DMS79 treated with DMSO at 0.1 percent for 48 hours (cell line): ENCODE measurements around the gene RAPGEF1.

Experiments
- DNase-seq: peaks from one replicate; lab custom pipeline; 2025; lab: John Stamatoyannopoulos, UW

RAPGEF1 gene

DNA sequence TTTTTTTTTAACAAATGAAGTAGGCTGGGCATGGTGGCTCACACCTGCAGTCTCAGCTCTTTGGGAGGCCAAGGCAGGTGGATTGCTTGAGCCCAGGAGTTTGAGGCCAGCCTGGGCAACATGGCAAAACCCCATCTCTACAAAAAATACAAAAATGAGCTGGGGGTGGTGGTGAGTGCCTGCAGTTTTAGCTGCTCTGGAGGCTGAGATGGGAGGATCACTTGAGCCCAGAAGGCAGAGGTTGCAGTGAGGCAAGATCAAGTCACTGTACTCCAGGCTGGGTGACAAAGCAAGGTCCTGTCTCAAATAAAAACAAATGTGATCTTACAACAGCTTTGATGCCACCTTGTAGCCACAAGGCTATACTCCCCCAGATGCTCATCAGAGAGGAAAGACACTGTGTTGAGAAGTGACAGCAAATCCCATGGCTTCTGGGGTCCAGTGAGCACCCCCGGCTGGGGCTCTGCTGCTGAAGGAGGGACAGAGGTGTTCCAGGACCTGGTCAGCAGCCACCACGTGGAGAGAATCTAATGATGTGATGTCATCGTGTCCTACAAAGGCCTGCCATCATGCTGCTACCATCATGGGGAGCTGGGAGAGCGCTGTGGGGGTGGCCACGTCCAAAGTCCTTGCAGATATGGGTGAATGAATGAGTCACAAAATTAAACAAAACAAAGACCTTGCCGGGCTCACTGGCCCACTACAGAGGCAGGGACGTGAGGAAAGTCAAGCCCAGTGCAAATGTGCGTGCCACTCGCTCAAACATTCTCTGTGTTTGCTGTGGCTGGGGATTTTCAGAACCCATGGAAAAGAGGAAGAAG, 133.9 kb downstream of the RAPGEF1 start:
- no peak for DNase-seq

DNA sequence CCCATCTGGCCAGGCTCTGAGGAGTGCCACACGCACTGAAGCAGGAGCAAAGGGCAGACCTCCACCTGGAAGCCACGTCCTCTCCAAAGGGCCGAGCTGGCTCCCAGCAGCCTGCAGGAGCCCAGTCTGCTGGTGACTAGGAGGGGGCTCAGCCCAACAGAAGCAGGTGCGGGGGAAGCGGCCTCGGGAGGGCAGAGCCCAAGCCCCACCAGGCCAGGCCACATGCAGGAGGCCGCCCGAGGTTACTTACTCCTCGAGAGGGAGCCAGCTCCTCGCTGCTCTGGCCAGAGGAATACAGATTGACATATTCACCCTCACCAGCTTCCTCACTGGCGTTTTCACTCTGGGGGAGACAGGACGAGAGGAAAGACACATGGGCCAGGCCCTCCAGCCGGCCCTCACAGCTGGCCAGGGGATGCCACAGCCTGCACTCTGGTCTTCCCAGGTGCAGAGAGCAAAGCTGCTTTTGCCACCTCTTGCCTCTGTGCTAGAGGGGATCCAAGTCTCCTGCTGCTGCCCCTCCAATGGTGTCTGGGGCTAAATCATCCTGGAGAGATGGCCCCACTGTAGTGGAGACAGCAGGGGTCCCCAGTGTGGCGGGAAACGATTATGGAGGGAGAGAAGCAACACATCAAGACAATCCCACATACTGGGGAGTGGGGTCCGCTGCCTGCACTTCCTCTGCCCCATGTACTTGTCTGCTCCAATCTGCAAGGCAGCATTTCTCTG, 136.0 kb downstream of the RAPGEF1 start:
- DNase-seq: no peak

- no peak for DNase-seq
Observed at GRCh38 chr9:131603199-131603598, 136.7 kb downstream of the RAPGEF1 start.

DNA sequence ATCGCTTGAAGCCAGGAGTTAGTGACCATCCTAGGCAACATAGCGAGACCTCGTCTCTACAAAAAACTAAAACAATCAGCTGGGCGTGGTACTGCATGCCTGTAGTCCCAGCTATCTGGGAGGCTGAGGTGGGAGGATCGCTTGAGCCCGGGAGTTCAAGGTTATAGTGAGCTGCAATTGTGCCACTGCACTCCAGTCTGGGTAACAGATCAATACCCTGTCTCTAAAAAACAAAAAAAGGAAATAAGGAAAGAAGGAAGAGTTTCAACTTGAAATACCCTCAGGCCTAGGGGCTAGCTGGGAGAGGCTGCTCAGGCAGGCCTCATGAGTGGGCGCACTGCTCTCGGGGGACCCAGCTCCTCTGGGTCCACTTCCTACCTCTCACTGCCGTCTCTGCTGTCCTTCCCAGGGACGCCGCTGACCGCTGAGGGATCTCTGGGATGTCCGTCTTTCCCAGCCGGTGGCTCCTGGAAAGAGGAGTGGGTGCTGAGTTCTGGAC, 138.1 kb downstream of the RAPGEF1 start:
- DNase-seq: no peak

- DNase-seq: no peak
Observed at GRCh38 chr9:131598121-131598520, 141.8 kb downstream of the RAPGEF1 start.

GRCh38 chr9:131597246-131597645, 142.6 kb downstream of the RAPGEF1 start:
- no peak for DNase-seq

GRCh38 chr9:131596430-131596743, 143.5 kb downstream of the RAPGEF1 start:
- DNase-seq: no peak

GRCh38 chr9:131595696-131596429, 144.0 kb downstream of the RAPGEF1 start:
- DNase-seq: no peak

- no peak for DNase-seq
Observed at GRCh38 chr9:131594906-131595665, 144.8 kb downstream of the RAPGEF1 start.

DNA sequence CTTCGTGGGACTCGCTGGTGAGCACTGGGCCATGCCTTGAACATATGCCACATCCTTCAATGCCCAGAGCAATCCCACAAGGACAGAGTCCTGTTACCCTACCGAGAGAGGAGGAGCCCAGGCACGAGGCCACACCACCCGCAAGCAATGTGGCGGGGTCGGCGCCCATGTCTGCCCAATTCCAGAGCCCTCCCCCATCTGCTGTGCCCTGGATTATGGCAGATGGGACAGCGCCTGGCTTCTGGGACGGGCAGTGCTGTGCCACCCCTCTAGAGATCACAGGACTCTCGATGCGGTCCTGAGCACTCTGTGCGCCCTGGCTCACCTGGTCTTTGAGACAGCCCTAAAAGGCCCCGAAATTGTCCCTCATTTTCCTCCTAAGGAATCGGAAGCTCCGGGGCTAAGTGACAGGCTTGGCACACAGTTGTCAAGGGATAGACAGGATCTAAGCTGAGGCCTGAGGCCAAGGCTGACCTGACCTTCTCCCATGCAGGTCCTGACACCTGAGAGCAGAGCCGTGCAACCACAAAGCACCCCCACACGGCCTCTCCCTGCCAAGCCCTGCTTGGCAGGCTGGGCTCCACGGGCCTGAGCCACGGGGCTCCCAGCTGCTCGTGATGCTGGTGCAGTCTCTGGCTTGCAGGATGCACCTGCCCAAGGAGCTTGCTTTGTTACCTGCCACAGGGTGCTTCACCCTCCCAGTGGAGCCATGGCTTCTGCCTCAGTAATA, 145.8 kb downstream of the RAPGEF1 start:
- peak; percentile 7 for DNase-seq

GRCh38 chr9:131593091-131593820, 146.6 kb downstream of the RAPGEF1 start:
- no peak for DNase-seq

- no peak for DNase-seq
Observed at GRCh38 chr9:131591845-131592208, 148.0 kb downstream of the RAPGEF1 start.

DNA sequence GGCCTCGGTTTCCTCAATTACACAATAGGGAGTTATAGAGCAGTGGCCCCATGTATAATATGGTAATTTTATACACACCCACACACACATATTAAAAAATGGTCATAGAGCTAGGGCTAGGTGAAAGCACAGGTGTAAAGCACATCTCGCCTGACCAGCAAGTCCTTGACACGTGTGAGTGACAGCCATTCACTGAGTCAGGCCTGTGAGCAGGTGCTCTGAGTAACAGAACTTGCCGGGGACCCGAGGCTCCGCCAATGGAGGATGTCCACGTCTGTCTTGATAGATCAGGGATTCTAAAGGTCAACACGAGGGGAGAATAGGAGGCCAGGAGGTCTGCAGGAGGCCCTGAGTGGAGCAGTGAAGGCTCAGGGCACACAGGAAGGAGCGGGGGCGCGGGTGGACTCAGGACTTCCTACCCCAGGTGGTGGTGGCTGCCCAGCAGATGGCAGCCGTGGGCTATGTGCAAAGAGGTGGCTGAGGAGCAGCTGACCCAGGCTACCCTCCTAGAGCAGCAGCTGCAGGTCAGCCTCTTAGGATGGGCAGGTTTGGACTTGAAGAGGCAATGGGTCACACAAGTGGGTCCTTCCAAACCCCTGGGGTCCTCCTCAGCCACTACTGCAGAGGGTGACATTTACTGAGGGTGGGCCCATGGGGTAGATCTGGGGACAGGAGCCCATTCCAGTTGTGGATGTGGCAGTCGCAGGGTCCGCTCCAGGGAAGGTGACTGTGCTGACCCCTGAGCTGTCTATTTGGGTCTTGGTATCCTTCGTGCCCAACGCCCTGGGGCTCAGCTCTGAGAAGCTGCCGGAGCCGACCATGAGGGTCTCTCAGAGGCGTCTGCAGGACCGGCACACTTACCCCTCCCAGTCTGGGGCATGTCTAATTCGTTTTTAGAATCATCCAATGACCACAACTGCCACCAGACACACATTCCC, 148.7 kb downstream of the RAPGEF1 start:
- peak; percentile 64 for DNase-seq

DNA sequence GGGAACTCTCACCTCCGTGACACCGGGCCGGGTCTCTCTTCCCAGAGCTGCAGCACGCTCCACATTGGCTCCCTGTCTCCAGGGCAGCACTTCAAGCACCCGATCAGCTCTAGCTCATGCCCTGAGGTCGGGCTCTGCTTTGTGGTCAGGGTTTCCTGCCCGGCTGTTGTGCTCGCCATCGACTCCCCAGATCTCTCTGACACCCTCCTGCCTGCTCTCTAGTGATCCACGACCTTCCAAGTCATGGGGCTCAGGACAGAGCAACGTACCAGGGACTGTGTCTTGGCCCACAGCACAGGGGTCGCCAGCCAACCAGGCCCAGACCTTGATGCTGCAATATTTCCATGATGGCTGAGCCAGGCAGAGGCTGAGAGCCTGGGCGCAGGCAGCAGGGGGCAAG, 149.4 kb downstream of the RAPGEF1 start:
- no peak for DNase-seq

DNA sequence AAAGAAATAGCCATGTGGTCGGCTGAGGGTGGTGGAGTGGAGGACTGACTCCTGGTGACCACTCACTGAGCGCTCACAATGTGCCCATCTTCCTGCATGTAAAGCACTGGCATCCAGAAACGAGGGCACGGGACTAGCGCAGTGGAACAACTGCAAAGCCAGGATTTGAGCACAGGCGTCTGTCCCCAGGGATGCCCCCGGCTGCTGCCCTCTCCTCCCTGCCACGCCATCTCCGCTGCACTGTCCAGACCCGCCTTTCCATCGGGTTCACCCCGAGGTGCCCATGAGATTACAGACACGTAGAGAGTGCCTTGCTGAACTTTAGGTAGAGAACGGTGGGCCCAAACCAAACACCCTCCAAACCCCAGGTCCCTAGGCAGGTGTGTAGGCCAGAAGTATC, 149.9 kb downstream of the RAPGEF1 start:
- no peak for DNase-seq

DNA sequence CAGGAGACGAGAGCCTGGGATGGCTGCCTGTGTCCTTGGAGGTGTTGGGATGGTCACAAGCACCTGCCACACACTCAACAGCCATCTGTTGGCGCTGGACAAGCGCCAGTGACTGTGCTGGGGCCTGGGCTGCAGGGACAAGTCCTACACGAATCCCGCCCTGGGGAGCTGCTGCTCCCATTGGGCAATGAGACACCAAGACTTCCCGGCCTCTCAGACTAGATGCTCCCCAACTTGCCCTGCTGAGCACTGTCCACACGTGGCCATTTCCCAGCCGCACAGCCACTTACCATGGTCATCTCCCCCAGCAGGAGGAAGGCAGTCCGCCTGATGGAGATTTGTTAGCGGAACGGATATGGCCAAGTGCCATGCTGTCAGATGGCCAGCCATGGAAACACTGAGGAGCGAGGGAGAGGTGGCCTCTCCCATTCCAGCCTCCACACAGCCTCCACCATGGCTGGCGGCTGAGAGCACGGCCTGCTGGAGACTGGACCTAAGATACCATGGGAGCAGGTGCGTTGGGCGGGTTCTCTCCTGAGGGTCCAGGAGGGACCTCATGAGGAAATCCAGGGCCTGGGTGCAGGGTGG, 150.7 kb downstream of the RAPGEF1 start:
- DNase-seq: no peak

- DNase-seq: no peak
Observed at GRCh38 chr9:131588396-131588795, 151.5 kb downstream of the RAPGEF1 start.

DNA sequence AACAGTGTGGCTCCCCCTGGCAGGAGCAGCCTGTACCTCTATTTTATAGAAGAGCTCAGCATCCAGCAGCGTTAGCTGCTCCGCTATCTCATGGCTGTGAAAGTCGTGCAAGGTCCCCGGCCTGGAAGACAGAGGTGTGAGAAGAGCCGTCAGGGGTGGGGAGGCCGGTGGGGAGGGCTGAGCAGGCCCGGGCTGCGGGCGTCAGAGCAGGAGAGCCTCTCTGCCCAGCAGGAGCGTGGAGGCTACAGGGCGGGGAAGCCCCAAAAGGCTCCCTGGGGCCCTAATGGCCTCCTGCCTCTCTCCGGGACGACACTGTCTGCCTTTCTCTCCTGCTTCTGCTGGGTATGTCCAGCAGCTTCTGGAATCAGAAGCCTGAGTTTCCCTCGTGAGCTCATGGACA, 152.0 kb downstream of the RAPGEF1 start:
- no peak for DNase-seq

DNA sequence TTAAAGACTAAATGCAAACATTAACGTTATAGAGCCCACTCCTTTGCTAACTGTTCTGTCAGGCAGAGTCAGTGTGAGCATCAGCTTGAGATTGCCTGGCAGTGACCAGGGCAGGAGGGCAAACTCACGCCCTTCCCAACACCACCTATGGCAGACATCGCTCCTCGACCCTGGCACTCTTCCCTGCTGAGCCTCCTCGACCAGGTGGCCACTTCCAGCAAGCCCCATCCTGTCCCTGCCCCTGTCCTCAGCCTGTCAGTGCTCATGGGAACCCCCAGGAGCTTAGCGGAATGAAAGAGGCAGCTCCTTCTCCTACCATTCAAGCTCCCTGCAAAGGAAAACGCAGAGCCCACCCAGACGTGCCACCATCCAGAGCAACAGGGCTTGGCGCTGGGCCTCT, 152.5 kb downstream of the RAPGEF1 start:
- no peak for DNase-seq
